Liver (tissue), 9 donors: ENCODE measurements around the gene STAM2. TPM values are rescaled to one million over a fixed set of nuclear protein-coding genes. Genes with fewer than 3 reads are reported as not detected.
"Not testable (repeated sequence)": the region's sequence is repeated elsewhere in the genome, so short reads cannot be mapped to it uniquely, and the experiment has no call there.

Experiments
- DNase-seq: peaks from one replicate; pipeline ENCODE4 v3.0.0-alpha.2; 2017; ENCODE audit warnings: low spot score
- H3K27ac ChIP-seq, 2 donors: one replicate each; pipeline ENCODE4 v1.7.0; 2013; ENCODE audit warnings: inconsistent platforms in 2 of 2, low read length in 2 of 2, control low read depth in 1 of 2, low read depth in 1 of 2, mild to moderate bottlenecking in 1 of 2
- H3K27me3 ChIP-seq, 4 donors: one replicate each; pipeline versions ENCODE4 v1.6.1 to v1.7.0; 2013; ENCODE audit warnings: low read length in 3 of 4, inconsistent platforms in 1 of 4, mild to moderate bottlenecking in 1 of 4, moderate library complexity in 1 of 4; ENCODE audit not compliant: control insufficient read depth in 4 of 4, insufficient read depth in 4 of 4
- H3K36me3 ChIP-seq, 4 donors: one replicate each; pipeline versions ENCODE4 v1.6.1 to v1.7.0; 2013; ENCODE audit warnings: low read length in 3 of 4, mild to moderate bottlenecking in 3 of 4, low read depth in 1 of 4, moderate library complexity in 1 of 4; ENCODE audit not compliant: control insufficient read depth in 4 of 4, insufficient read depth in 3 of 4
- H3K4me1 ChIP-seq, 4 donors: one replicate each; pipeline versions ENCODE4 v1.6.1 to v1.7.0; 2013; ENCODE audit warnings: low read length in 3 of 4, mild to moderate bottlenecking in 3 of 4, moderate library complexity in 1 of 4; ENCODE audit not compliant: control insufficient read depth in 4 of 4, insufficient read depth in 4 of 4
- H3K4me3 ChIP-seq, 3 donors: one replicate each; pipeline versions ENCODE4 v1.6.1 to v1.7.0; 2013; ENCODE audit warnings: low read length in 3 of 3, control low read depth in 1 of 3, low read depth in 1 of 3, mild to moderate bottlenecking in 1 of 3
- H3K9ac ChIP-seq, 2 donors: one replicate each; pipeline ENCODE4 v1.7.0; 2013; ENCODE audit warnings: low read length in 2 of 2, mild to moderate bottlenecking in 2 of 2, moderate library complexity in 2 of 2, control low read depth in 1 of 2, low read depth in 1 of 2
- H3K9me3 ChIP-seq, 4 donors: one replicate each; pipeline versions ENCODE4 v1.6.1 to v1.7.0; 2013; ENCODE audit warnings: low read length in 3 of 4; ENCODE audit not compliant: control insufficient read depth in 4 of 4
- CTCF ChIP-seq: fragments of 150-350 bp; IDR thresholded peaks from 2 replicates; pipeline ENCODE4 v1.5.1; 2017; ENCODE audit warnings: improper control_type of control experiment, low read depth, low read length; ENCODE audit not compliant: missing input control
- EGR1 ChIP-seq, 2 donors: IDR thresholded peaks; 2 replicates each; pipeline ENCODE4 v1.6.1; 2016 to 2018; ENCODE audit warnings: antibody characterized with exemption in 2 of 2, low read depth in 2 of 2
- FOXA1 ChIP-seq: IDR thresholded peaks from 2 replicates; pipeline ENCODE4 v1.6.1; 2016; ENCODE audit warnings: antibody characterized with exemption
- FOXA2 ChIP-seq: IDR thresholded peaks from 2 replicates; pipeline ENCODE4 v1.6.1; 2016; ENCODE audit warnings: antibody characterized with exemption
- GABPA ChIP-seq, 2 donors: IDR thresholded peaks in 1 of 2; conservative IDR thresholded peaks in 1 of 2; 2 replicates each; pipeline ENCODE4 v1.6.1; 2016; ENCODE audit warnings: antibody characterized with exemption in 2 of 2, mild to moderate bottlenecking in 1 of 2, moderate library complexity in 1 of 2
- HNF4A ChIP-seq, 2 donors: conservative IDR thresholded peaks; 2 replicates each; pipeline ENCODE4 v1.6.1; 2016; ENCODE audit warnings: antibody characterized with exemption in 2 of 2, mild to moderate bottlenecking in 2 of 2
- HNF4G ChIP-seq: IDR thresholded peaks from 2 replicates; pipeline ENCODE4 v1.6.1; 2016; ENCODE audit warnings: antibody characterized with exemption
- JUND ChIP-seq, 2 donors: IDR thresholded peaks; 2 replicates each; pipeline ENCODE4 v1.6.1; 2016; ENCODE audit warnings: antibody characterized with exemption in 2 of 2
- NR2F2 ChIP-seq: IDR thresholded peaks from 2 replicates; pipeline ENCODE4 v1.6.1; 2016; ENCODE audit warnings: antibody characterized with exemption
- RAD21 ChIP-seq, 2 donors: IDR thresholded peaks; 2 replicates each; pipeline ENCODE4 v1.6.1; 2016; ENCODE audit warnings: antibody characterized with exemption in 2 of 2, mild to moderate bottlenecking in 2 of 2
- RXRA ChIP-seq, 2 donors: IDR thresholded peaks; 2 replicates each; pipeline ENCODE4 v1.6.1; 2017 to 2018; ENCODE audit warnings: antibody characterized with exemption in 2 of 2, mild to moderate bottlenecking in 1 of 2
- SP1 ChIP-seq: IDR thresholded peaks from 2 replicates; pipeline ENCODE4 v1.6.1; 2018; ENCODE audit warnings: antibody characterized with exemption, mild to moderate bottlenecking
- TAF1 ChIP-seq: conservative IDR thresholded peaks from 2 replicates; pipeline ENCODE4 v1.6.1; 2016; ENCODE audit warnings: antibody characterized with exemption, mild to moderate bottlenecking
- YY1 ChIP-seq: IDR thresholded peaks from 2 replicates; pipeline ENCODE4 v1.6.1; 2016; ENCODE audit warnings: antibody characterized with exemption, mild to moderate bottlenecking
- WGBS: extraction: QIAGEN DNeasy Blood & Tissue Kit; methylation state at CpG from one replicate; pipeline ENCODE4 v1.1.7; 2013; 5-methylcytosine and 5-hydroxymethylcytosine counted together
- polyA plus RNA-seq, 2 donors: library from polyadenylated mRNA; stranded (reverse) in 1 of 2; unstranded in 1 of 2; fragments of 200-250 nt in 1 of 2; fragments of >200 nt in 1 of 2; fragmentation: Nextera tagmentation in 1 of 2; extraction: Ambion mirVana in 1 of 2; gene quantifications; one replicate each; pipeline versions ENCODE4 v1.2.1 to v1.2.3, GENCODE V29; 2013 to 2015
- total RNA-seq, 2 donors: library from RNA; depleted of rRNA; stranded (reverse); fragments of >200 nt; gene quantifications; one replicate each; pipeline ENCODE4 v1.2.3, GENCODE V29; 2014
- TF ChIP-seq, protein P1 (sequence below): IDR thresholded peaks from 2 replicates; pipeline ENCODE4 v1.6.1; 2016; ENCODE audit warnings: antibody characterized with exemption, mild to moderate bottlenecking
- TF ChIP-seq, protein P2 (sequence below): IDR thresholded peaks from 2 replicates; pipeline ENCODE4 v1.6.1; 2016; ENCODE audit warnings: antibody characterized with exemption
- TF ChIP-seq, protein P3 (sequence below): IDR thresholded peaks from 2 replicates; pipeline ENCODE4 v1.6.1; 2016; ENCODE audit warnings: antibody characterized with exemption
- TF ChIP-seq, protein P4 (sequence below): IDR thresholded peaks from 2 replicates; pipeline ENCODE4 v1.6.1; 2016; ENCODE audit warnings: antibody characterized with exemption
- donor health status: healthy.
- donor health status: healthy.
- donor health status: healthy.
- donor health status: healthy.
- donor health status: healthy.

Gene STAM2
- total and polyA plus RNA-seq, 4 donors, result 4.0 to 18.0 (median 7.2) TPM

- H3K9me3 ChIP-seq, H3K4me3 ChIP-seq, H3K9ac ChIP-seq, DNase-seq, H3K27ac ChIP-seq, H3K36me3 ChIP-seq, H3K27me3 ChIP-seq: not testable (repeated sequence)
- peaks cover 2 to 19% (median 14%) of the 10 kb centered on the region in 4 donors for H3K4me1 ChIP-seq
- WGBS, result 93% methylated on average over 6 of the region's 7 CpGs
Observed at GRCh38 chr2:152177667-152178066, 2.1 kb upstream of the STAM2 start.

- Histone ChIP-seq H3K27ac (peak overlapping the region; percentile 94 to 96), H3K27me3 (no peaks in the 10 kb centered on the region), H3K9ac (peak overlapping the region; percentile 51 to 87), H3K4me3 (peak overlapping the region; percentile 71 to 92 (median 82)), H3K36me3 (no peaks in the 10 kb centered on the region), H3K9me3 (no peaks in the 10 kb centered on the region), H3K4me1 (peaks cover 6 to 29% (median 21%) of the 10 kb centered on the region in 4 donors)
- no peak for TF ChIP-seq NR2F2
- no peak for TF ChIP-seq TAF1
- no peak for TF ChIP-seq FOXA2
- no peak for TF ChIP-seq EGR1 (IDR thresholded peaks at IDR 0.05; ENCODE audit: low read depth in 2 of 2)
- TF ChIP-seq, protein P1, sequence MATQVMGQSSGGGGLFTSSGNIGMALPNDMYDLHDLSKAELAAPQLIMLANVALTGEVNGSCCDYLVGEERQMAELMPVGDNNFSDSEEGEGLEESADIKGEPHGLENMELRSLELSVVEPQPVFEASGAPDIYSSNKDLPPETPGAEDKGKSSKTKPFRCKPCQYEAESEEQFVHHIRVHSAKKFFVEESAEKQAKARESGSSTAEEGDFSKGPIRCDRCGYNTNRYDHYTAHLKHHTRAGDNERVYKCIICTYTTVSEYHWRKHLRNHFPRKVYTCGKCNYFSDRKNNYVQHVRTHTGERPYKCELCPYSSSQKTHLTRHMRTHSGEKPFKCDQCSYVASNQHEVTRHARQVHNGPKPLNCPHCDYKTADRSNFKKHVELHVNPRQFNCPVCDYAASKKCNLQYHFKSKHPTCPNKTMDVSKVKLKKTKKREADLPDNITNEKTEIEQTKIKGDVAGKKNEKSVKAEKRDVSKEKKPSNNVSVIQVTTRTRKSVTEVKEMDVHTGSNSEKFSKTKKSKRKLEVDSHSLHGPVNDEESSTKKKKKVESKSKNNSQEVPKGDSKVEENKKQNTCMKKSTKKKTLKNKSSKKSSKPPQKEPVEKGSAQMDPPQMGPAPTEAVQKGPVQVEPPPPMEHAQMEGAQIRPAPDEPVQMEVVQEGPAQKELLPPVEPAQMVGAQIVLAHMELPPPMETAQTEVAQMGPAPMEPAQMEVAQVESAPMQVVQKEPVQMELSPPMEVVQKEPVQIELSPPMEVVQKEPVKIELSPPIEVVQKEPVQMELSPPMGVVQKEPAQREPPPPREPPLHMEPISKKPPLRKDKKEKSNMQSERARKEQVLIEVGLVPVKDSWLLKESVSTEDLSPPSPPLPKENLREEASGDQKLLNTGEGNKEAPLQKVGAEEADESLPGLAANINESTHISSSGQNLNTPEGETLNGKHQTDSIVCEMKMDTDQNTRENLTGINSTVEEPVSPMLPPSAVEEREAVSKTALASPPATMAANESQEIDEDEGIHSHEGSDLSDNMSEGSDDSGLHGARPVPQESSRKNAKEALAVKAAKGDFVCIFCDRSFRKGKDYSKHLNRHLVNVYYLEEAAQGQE, result no peak
- TF ChIP-seq SP1, result no peak
- TF ChIP-seq GABPA (IDR thresholded peaks at IDR 0.05 in 1 of 2, conservative IDR thresholded peaks at IDR 0.05 in 1 of 2), result no peak
- TF ChIP-seq, protein P2, sequence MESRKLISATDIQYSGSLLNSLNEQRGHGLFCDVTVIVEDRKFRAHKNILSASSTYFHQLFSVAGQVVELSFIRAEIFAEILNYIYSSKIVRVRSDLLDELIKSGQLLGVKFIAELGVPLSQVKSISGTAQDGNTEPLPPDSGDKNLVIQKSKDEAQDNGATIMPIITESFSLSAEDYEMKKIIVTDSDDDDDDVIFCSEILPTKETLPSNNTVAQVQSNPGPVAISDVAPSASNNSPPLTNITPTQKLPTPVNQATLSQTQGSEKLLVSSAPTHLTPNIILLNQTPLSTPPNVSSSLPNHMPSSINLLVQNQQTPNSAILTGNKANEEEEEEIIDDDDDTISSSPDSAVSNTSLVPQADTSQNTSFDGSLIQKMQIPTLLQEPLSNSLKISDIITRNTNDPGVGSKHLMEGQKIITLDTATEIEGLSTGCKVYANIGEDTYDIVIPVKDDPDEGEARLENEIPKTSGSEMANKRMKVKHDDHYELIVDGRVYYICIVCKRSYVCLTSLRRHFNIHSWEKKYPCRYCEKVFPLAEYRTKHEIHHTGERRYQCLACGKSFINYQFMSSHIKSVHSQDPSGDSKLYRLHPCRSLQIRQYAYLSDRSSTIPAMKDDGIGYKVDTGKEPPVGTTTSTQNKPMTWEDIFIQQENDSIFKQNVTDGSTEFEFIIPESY, result no peak
- no peak for TF ChIP-seq RXRA (IDR thresholded peaks at IDR 0.05)
- TF ChIP-seq FOXA1, result no peak
- TF ChIP-seq HNF4A (conservative IDR thresholded peaks at IDR 0.05), result no peak
- TF ChIP-seq YY1, result no peak
- no peak for TF ChIP-seq CTCF
- TF ChIP-seq JUND (IDR thresholded peaks at IDR 0.05), result no peak
- no peak for TF ChIP-seq RAD21 (IDR thresholded peaks at IDR 0.05)
- TF ChIP-seq, protein P3, sequence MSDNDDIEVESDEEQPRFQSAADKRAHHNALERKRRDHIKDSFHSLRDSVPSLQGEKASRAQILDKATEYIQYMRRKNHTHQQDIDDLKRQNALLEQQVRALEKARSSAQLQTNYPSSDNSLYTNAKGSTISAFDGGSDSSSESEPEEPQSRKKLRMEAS, result no peak
- TF ChIP-seq, protein P4, sequence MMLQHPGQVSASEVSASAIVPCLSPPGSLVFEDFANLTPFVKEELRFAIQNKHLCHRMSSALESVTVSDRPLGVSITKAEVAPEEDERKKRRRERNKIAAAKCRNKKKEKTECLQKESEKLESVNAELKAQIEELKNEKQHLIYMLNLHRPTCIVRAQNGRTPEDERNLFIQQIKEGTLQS, result no peak
- TF ChIP-seq HNF4G, result no peak
- WGBS, result 8% methylated on average over 29 of the region's 29 CpGs
- no peak for DNase-seq
Observed at GRCh38 chr2:152176113-152176714, 651 bp upstream of the STAM2 start.
